ENCODE data around the gene CLUH.

Gene CLUH

DNA sequence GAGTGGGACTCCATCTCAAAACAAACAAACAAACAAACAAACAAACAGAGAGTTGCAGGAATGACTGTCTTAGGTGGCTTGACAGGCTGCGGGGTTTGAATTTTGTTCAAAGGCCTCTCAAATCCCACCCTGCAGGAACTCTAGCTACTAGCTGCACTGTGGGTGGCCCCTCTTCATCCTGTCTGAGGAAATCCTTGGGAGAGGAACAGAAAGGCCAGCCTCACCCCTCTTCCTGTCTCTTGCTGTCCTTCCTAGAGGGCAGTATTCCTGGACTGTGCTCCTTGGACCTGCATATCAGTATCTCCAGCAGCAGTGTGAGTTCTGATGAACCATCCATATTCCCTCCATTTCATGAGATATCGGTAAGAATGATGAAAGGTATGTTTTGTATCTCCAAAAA, 39.9 kb upstream of the CLUH start:
- H3K4me1 ChIP-seq (ENCODE audit: control insufficient read depth, insufficient read depth, low read length): peaks cover 3% of the 10 kb centered on the region

DNA sequence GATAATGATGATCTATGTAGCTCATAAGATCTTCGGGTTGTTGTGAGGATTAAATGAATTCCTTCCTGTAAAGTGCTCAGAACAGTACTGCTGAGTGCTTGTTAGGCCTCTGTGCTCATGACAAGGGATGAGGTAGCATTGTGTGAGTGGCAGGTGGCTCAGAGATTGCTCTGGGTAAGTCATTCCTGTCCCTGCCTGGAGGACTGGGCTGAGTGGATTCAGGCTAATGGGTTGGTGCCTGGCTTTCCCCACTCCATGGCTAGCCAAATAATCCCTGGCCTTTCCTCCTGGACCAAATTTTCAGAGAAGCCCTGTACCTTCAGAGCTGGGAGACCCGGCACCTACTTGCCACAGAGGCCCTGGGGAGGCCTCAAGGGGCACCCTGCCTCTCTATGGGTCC, 39.2 kb upstream of the CLUH start:
- no peaks in the 10 kb centered on the region for H3K9me3 ChIP-seq (ENCODE audit: control insufficient read depth, insufficient read depth, low read depth, low read length)
- no peak overlapping the region for H3K4me3 ChIP-seq (ENCODE audit: low read depth, low read length)
- ChIA-PET POLR2A (no interaction called here), CTCF (no interaction called here)
- no peaks in the 10 kb centered on the region for H3K36me3 ChIP-seq (ENCODE audit: control insufficient read depth in 2 of 2, insufficient read depth in 1 of 2, low read length in 2 of 2)
- TF ChIP-seq, protein P1, sequence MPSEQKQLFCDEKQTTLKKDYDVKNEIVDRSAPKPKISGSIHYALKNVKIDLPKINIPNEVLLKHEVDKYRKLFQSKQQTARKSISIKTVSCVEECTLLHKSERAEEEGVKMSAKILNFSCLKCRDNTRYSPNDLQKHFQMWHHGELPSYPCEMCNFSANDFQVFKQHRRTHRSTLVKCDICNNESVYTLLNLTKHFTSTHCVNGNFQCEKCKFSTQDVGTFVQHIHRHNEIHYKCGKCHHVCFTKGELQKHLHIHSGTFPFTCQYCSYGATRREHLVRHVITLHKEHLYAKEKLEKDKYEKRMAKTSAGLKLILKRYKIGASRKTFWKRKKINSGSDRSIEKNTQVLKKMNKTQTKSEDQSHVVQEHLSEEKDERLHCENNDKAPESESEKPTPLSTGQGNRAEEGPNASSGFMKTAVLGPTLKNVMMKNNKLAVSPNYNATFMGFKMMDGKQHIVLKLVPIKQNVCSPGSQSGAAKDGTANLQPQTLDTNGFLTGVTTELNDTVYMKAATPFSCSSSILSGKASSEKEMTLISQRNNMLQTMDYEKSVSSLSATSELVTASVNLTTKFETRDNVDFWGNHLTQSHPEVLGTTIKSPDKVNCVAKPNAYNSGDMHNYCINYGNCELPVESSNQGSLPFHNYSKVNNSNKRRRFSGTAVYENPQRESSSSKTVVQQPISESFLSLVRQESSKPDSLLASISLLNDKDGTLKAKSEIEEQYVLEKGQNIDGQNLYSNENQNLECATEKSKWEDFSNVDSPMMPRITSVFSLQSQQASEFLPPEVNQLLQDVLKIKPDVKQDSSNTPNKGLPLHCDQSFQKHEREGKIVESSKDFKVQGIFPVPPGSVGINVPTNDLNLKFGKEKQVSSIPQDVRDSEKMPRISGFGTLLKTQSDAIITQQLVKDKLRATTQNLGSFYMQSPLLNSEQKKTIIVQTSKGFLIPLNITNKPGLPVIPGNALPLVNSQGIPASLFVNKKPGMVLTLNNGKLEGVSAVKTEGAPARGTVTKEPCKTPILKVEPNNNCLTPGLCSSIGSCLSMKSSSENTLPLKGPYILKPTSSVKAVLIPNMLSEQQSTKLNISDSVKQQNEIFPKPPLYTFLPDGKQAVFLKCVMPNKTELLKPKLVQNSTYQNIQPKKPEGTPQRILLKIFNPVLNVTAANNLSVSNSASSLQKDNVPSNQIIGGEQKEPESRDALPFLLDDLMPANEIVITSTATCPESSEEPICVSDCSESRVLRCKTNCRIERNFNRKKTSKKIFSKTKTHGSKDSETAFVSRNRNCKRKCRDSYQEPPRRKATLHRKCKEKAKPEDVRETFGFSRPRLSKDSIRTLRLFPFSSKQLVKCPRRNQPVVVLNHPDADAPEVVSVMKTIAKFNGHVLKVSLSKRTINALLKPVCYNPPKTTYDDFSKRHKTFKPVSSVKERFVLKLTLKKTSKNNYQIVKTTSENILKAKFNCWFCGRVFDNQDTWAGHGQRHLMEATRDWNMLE (tag by site-specific recombination; conservative IDR thresholded peaks at IDR 0.05; ENCODE audit: low read depth): no peak
- TF ChIP-seq ZBTB17 (tag by site-specific recombination; IDR thresholded peaks at IDR 0.05): peak; percentile 16; the same call in 1 of the 2 replicates
- H3K4me1 ChIP-seq (ENCODE audit: control insufficient read depth, insufficient read depth, low read length): no peaks in the 10 kb centered on the region; the same call in 1 of the 2 replicates
- no peak overlapping the region for H3K27ac ChIP-seq (ENCODE audit: extremely low read depth, low read depth, low read length)

More for the DNA sequence above, 39.9 kb upstream of the CLUH start:
- Histone ChIP-seq H3K9me3 (ENCODE audit: control insufficient read depth, insufficient read depth, low read depth, low read length) (no peaks in the 10 kb centered on the region), H3K36me3 (ENCODE audit: control insufficient read depth in 2 of 2, insufficient read depth in 1 of 2, low read length in 2 of 2) (no peaks in the 10 kb centered on the region), H3K27ac (ENCODE audit: extremely low read depth, low read depth, low read length) (no peak overlapping the region), H3K4me3 (ENCODE audit: low read depth, low read length) (no peak overlapping the region)
- ChIA-PET POLR2A (no interaction called here), CTCF (no interaction called here)
- TF ChIP-seq WT1 (tag by site-specific recombination; IDR thresholded peaks at IDR 0.05) (no peak), SALL2 (tag by site-specific recombination; IDR thresholded peaks at IDR 0.05; ENCODE audit: borderline replicate concordance) (no peak), ZNF777 (tag by site-specific recombination; IDR thresholded peaks at IDR 0.05; ENCODE audit: borderline replicate concordance) (no peak), ZNF560 (tag by site-specific recombination; IDR thresholded peaks at IDR 0.05; ENCODE audit: borderline replicate concordance) (no peak), ZNF747 (tag by site-specific recombination; IDR thresholded peaks at IDR 0.05) (no peak), ZNF548 (tag by site-specific recombination; IDR thresholded peaks at IDR 0.05) (no peak), ZNF184 (tag by site-specific recombination; IDR thresholded peaks at IDR 0.05) (no peak), ZNF221 (tag by site-specific recombination; IDR thresholded peaks at IDR 0.05; ENCODE audit: borderline replicate concordance) (no peak), TRIM28 (IDR thresholded peaks at IDR 0.05; ENCODE audit: borderline replicate concordance, low read length) (no peak), ZNF707 (tag by site-specific recombination; IDR thresholded peaks at IDR 0.05) (no peak), ZNF791 (tag by site-specific recombination; IDR thresholded peaks at IDR 0.05) (no peak), ZNF426 (tag by site-specific recombination; IDR thresholded peaks at IDR 0.05) (no peak), ZBTB7A (tag by site-specific recombination; IDR thresholded peaks at IDR 0.05; ENCODE audit: low read depth) (no peak), ZNF341 (tag by site-specific recombination; IDR thresholded peaks at IDR 0.05; ENCODE audit: low read depth) (no peak), EGR2 (tag by site-specific recombination; IDR thresholded peaks at IDR 0.05; ENCODE audit: low read depth) (no peak), OVOL3 (tag by site-specific recombination; IDR thresholded peaks at IDR 0.05) (no peak), ZNF664 (tag by site-specific recombination; IDR thresholded peaks at IDR 0.05) (no peak), SETDB1 (IDR thresholded peaks at IDR 0.05; ENCODE audit: insufficient read length, low read length) (no peak), ZNF585B (tag by site-specific recombination; IDR thresholded peaks at IDR 0.05) (no peak)
- TF ChIP-seq, protein P2, sequence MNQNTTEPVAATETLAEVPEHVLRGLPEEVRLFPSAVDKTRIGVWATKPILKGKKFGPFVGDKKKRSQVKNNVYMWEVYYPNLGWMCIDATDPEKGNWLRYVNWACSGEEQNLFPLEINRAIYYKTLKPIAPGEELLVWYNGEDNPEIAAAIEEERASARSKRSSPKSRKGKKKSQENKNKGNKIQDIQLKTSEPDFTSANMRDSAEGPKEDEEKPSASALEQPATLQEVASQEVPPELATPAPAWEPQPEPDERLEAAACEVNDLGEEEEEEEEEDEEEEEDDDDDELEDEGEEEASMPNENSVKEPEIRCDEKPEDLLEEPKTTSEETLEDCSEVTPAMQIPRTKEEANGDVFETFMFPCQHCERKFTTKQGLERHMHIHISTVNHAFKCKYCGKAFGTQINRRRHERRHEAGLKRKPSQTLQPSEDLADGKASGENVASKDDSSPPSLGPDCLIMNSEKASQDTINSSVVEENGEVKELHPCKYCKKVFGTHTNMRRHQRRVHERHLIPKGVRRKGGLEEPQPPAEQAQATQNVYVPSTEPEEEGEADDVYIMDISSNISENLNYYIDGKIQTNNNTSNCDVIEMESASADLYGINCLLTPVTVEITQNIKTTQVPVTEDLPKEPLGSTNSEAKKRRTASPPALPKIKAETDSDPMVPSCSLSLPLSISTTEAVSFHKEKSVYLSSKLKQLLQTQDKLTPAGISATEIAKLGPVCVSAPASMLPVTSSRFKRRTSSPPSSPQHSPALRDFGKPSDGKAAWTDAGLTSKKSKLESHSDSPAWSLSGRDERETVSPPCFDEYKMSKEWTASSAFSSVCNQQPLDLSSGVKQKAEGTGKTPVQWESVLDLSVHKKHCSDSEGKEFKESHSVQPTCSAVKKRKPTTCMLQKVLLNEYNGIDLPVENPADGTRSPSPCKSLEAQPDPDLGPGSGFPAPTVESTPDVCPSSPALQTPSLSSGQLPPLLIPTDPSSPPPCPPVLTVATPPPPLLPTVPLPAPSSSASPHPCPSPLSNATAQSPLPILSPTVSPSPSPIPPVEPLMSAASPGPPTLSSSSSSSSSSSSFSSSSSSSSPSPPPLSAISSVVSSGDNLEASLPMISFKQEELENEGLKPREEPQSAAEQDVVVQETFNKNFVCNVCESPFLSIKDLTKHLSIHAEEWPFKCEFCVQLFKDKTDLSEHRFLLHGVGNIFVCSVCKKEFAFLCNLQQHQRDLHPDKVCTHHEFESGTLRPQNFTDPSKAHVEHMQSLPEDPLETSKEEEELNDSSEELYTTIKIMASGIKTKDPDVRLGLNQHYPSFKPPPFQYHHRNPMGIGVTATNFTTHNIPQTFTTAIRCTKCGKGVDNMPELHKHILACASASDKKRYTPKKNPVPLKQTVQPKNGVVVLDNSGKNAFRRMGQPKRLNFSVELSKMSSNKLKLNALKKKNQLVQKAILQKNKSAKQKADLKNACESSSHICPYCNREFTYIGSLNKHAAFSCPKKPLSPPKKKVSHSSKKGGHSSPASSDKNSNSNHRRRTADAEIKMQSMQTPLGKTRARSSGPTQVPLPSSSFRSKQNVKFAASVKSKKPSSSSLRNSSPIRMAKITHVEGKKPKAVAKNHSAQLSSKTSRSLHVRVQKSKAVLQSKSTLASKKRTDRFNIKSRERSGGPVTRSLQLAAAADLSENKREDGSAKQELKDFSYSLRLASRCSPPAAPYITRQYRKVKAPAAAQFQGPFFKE (tag by site-specific recombination; IDR thresholded peaks at IDR 0.05; ENCODE audit: borderline replicate concordance): no peak
